Colon (tissue), 2 donors: ENCODE measurements around the gene MGP.

Experiments
- FAIRE-seq: peaks from 2 replicates; lab custom pipeline; 2012; peaks lifted over from hg19 to GRCh38; lab: Jason Lieb, UNC
- donor health status: control.
- donor health status: control.

Gene MGP

GRCh38 chr12:14860490-14860889, 25.2 kb downstream of the MGP start:
- FAIRE-seq = no peak

GRCh38 chr12:14858513-14858912, 27.1 kb downstream of the MGP start:
- no peak for FAIRE-seq

- no peak for FAIRE-seq
Observed at GRCh38 chr12:14854586-14855183, 31.0 kb downstream of the MGP start.

- FAIRE-seq = no peak
Observed at GRCh38 chr12:14853961-14854360, 31.7 kb downstream of the MGP start.

- FAIRE-seq = no peak
Observed at GRCh38 chr12:14852880-14853279, 32.8 kb downstream of the MGP start.

GRCh38 chr12:14850929-14851663, 34.6 kb downstream of the MGP start:
- FAIRE-seq = no peak

- FAIRE-seq = no peak
Observed at GRCh38 chr12:14849661-14850060, 36.0 kb downstream of the MGP start.

- FAIRE-seq = no peak
Observed at GRCh38 chr12:14846876-14847580, 38.6 kb downstream of the MGP start.

GRCh38 chr12:14846042-14846587, 39.5 kb downstream of the MGP start:
- FAIRE-seq = no peak

- no peak for FAIRE-seq
Observed at GRCh38 chr12:14845350-14845750, 40.3 kb downstream of the MGP start.

- no peak for FAIRE-seq
Observed at GRCh38 chr12:14844401-14844800, 41.3 kb downstream of the MGP start.

- FAIRE-seq = no peak
Observed at GRCh38 chr12:14843425-14843887, 42.2 kb downstream of the MGP start, which contains the start of gene ART4. Gene ART4, minus strand, starts transcription at chr12:14843526. Its CDS starts 413 bp downstream, at chr12:14843113.

- peak; percentile 28 for FAIRE-seq
Observed at GRCh38 chr12:14842315-14842714, 43.3 kb downstream of the MGP start.

- FAIRE-seq = no peak
Observed at GRCh38 chr12:14841761-14842160, 43.9 kb downstream of the MGP start.

GRCh38 chr12:14840616-14841015, 45.0 kb downstream of the MGP start:
- no peak for FAIRE-seq

- FAIRE-seq = no peak
Observed at GRCh38 chr12:14839262-14839661, 46.4 kb downstream of the MGP start.

- FAIRE-seq = no peak
Observed at GRCh38 chr12:14836336-14837210, 49.1 kb downstream of the MGP start.

- no peak for FAIRE-seq
Observed at GRCh38 chr12:14834509-14834908, 51.1 kb downstream of the MGP start.

GRCh38 chr12:14833952-14834351, 51.7 kb downstream of the MGP start:
- FAIRE-seq = no peak

- no peak for FAIRE-seq
Observed at GRCh38 chr12:14833336-14833735, 52.3 kb downstream of the MGP start.
